ENCODE measurements around the gene VAMP7.
"Not testable (repeated sequence)": the region's sequence is repeated elsewhere in the genome, so short reads cannot be mapped to it uniquely, and the experiment has no call there.

The VAMP7 gene

GRCh38 chrX:155923200-155923599 is 42.1 kb downstream of the VAMP7 start:
- DNase-seq = no peak

- not testable (repeated sequence) for DNase-seq
Observed at GRCh38 chrX:155930852-155931618, 49.9 kb downstream of the VAMP7 start.

GRCh38 chrX:155938132-155938531 is 57.0 kb downstream of the VAMP7 start:
- DNase-seq = no peak

- no peak for DNase-seq
Observed at GRCh38 chrX:155949098-155949497, 68.0 kb downstream of the VAMP7 start.

GRCh38 chrX:155951237-155951789 is 70.2 kb downstream of the VAMP7 start:
- no peak for DNase-seq

- no peak for DNase-seq
Observed at GRCh38 chrX:155953055-155953454, 71.9 kb downstream of the VAMP7 start.

GRCh38 chrX:155954793-155955192 is 73.6 kb downstream of the VAMP7 start:
- no peak for DNase-seq

GRCh38 chrX:155956099-155956498 is 75.0 kb downstream of the VAMP7 start:
- DNase-seq = no peak

- no peak for DNase-seq
Observed at GRCh38 chrX:155956649-155957048, 75.5 kb downstream of the VAMP7 start.

GRCh38 chrX:155957843-155958242 is 76.7 kb downstream of the VAMP7 start:
- DNase-seq = no peak

- DNase-seq = no peak
Observed at GRCh38 chrX:155959018-155959587, 78.0 kb downstream of the VAMP7 start.

- no peak for DNase-seq
Observed at GRCh38 chrX:155962906-155963305, 81.8 kb downstream of the VAMP7 start.

GRCh38 chrX:155966876-155967275 is 85.7 kb downstream of the VAMP7 start:
- no peak for DNase-seq

- DNase-seq = no peak
Observed at GRCh38 chrX:155967653-155968325, 86.6 kb downstream of the VAMP7 start.

- DNase-seq = no peak
Observed at GRCh38 chrX:155968326-155968661, 87.1 kb downstream of the VAMP7 start.

- DNase-seq = no peak
Observed at GRCh38 chrX:155968791-155969190, 87.6 kb downstream of the VAMP7 start.

GRCh38 chrX:155971658-155972057 is 90.5 kb downstream of the VAMP7 start:
- not testable (repeated sequence) for DNase-seq

GRCh38 chrX:155972241-155972640 is 91.1 kb downstream of the VAMP7 start:
- DNase-seq = not testable (repeated sequence)

- no peak for DNase-seq
Observed at GRCh38 chrX:155983326-155983725, 102.2 kb downstream of the VAMP7 start.

GRCh38 chrX:155985208-155985607 is 104.1 kb downstream of the VAMP7 start:
- DNase-seq = no peak

- not testable (repeated sequence) for DNase-seq
Observed at GRCh38 chrX:155986995-155987394, 105.8 kb downstream of the VAMP7 start.

GRCh38 chrX:155988859-155989258 is 107.7 kb downstream of the VAMP7 start:
- DNase-seq = no peak

All from activated CD4-positive, CD25-positive, alpha-beta regulatory T cell (primary cell).